Loucy (cell line): Measurements from ENCODE around the gene CFAP73.

Experiments
- H2AFZ ChIP-seq: fragments of 200-600 bp; sonication (generic); 2 replicates; pipeline ENCODE4 v1.6.0; 2016; ENCODE audit warnings: antibody characterized with exemption, mild to moderate bottlenecking, low read length, moderate library complexity
- H3F3A ChIP-seq: fragments of 200-600 bp; 2 replicates; pipeline ENCODE4 v1.6.0; 2016; ENCODE audit warnings: antibody characterized with exemption, low read depth, mild to moderate bottlenecking
- H3K27me3 ChIP-seq: fragments of 200-600 bp; sonication (generic); 2 replicates; pipeline ENCODE4 v1.6.1; 2014; ENCODE audit warnings: low read length, mild to moderate bottlenecking; ENCODE audit not compliant: insufficient read depth, poor library complexity, severe bottlenecking
- H3K36me3 ChIP-seq: fragments of 200-600 bp; sonication (generic); 2 replicates; pipeline ENCODE4 v1.6.1; 2016; ENCODE audit warnings: low read length; ENCODE audit not compliant: insufficient read depth
- H3K4me1 ChIP-seq: fragments of 200-600 bp; sonication (generic); 2 replicates; pipeline ENCODE4 v1.5.1; 2014; ENCODE audit warnings: low read length, mild to moderate bottlenecking; ENCODE audit not compliant: insufficient read depth, poor library complexity, severe bottlenecking
- H3K4me2 ChIP-seq: fragments of 200-600 bp; sonication (generic); 2 replicates; pipeline ENCODE4 v1.6.0; 2014; ENCODE audit warnings: antibody characterized with exemption, low read length, low read depth, mild to moderate bottlenecking; ENCODE audit not compliant: poor library complexity, severe bottlenecking
- H3K4me3 ChIP-seq: fragments of 200-600 bp; sonication (generic); 2 replicates; pipeline ENCODE4 v1.5.1; 2014; ENCODE audit warnings: low read length, mild to moderate bottlenecking, mixed read lengths; ENCODE audit not compliant: poor library complexity, severe bottlenecking
- H3K79me2 ChIP-seq: fragments of 200-600 bp; sonication (generic); 2 replicates; pipeline ENCODE4 v1.6.1; 2014; ENCODE audit warnings: low read length; ENCODE audit not compliant: insufficient read depth
- H3K9ac ChIP-seq: fragments of 200-600 bp; sonication (generic); 2 replicates; pipeline ENCODE4 v1.6.0; 2014; ENCODE audit warnings: mild to moderate bottlenecking, low read depth, low read length, moderate library complexity; ENCODE audit not compliant: poor library complexity, severe bottlenecking
- H3K9me2 ChIP-seq: fragments of 200-600 bp; sonication (generic); replicated peaks from 2 replicates; pipeline ENCODE4 v1.6.1; 2016; ENCODE audit warnings: low read depth, low read length, mixed read lengths
- H3K9me3 ChIP-seq: fragments of 200-600 bp; sonication (generic); 2 replicates; pipeline ENCODE4 v1.6.1; 2014; ENCODE audit warnings: mild to moderate bottlenecking, antibody characterized with exemption, low read length, low read depth; ENCODE audit not compliant: insufficient read depth
- H4K20me1 ChIP-seq: fragments of 200-600 bp; sonication (generic); 2 replicates; pipeline ENCODE4 v1.6.0; 2014; ENCODE audit warnings: antibody characterized with exemption, low read length, mild to moderate bottlenecking; ENCODE audit not compliant: insufficient read depth, poor library complexity, severe bottlenecking
- CTCF ChIP-seq: fragments of 200-600 bp; sonication (generic); conservative IDR thresholded peaks from 2 replicates; pipeline ENCODE4 v1.5.1; 2014; ENCODE audit warnings: mild to moderate bottlenecking, antibody characterized with exemption, low read length
- EZH2phosphoT487 ChIP-seq: fragments of 200-600 bp; IDR thresholded peaks from 2 replicates; pipeline ENCODE4 v1.6.1; 2018; ENCODE audit warnings: antibody characterized with exemption, mild to moderate bottlenecking, moderate library complexity, borderline replicate concordance

Gene CFAP73

GRCh38 chr12:113173081-113173698 lies 23.7 kb downstream of the CFAP73 start:
- H3K9me2 ChIP-seq: no peaks in the 10 kb centered on the region
- no peaks in the 10 kb centered on the region for H4K20me1 ChIP-seq
- H3K36me3 ChIP-seq: peaks cover 80% of the 10 kb centered on the region; the same call in 1 of the 2 replicates
- H3K9ac ChIP-seq: no peak overlapping the region
- no peaks in the 10 kb centered on the region for H3F3A ChIP-seq
- H3K27me3 ChIP-seq: no peaks in the 10 kb centered on the region
- H2AFZ ChIP-seq: no peak overlapping the region
- no peak overlapping the region for H3K4me3 ChIP-seq
- no peak for TF ChIP-seq EZH2phosphoT487
- no peak for TF ChIP-seq CTCF
- no peaks in the 10 kb centered on the region for H3K79me2 ChIP-seq
- H3K9me3 ChIP-seq: no peaks in the 10 kb centered on the region
- H3K4me2 ChIP-seq: no peak overlapping the region
- no peaks in the 10 kb centered on the region for H3K4me1 ChIP-seq

- TF ChIP-seq EZH2phosphoT487 (no peak), CTCF (peak; percentile 82)
- Histone ChIP-seq H3K9me2 (no peaks in the 10 kb centered on the region), H2AFZ (no peak overlapping the region), H3K27me3 (no peaks in the 10 kb centered on the region), H4K20me1 (no peaks in the 10 kb centered on the region), H3K4me1 (no peaks in the 10 kb centered on the region), H3F3A (no peaks in the 10 kb centered on the region), H3K4me3 (no peak overlapping the region), H3K4me2 (no peak overlapping the region), H3K9ac (no peak overlapping the region), H3K9me3 (no peaks in the 10 kb centered on the region), H3K79me2 (no peaks in the 10 kb centered on the region), H3K36me3 (peaks cover 87% of the 10 kb centered on the region; the same call in 1 of the 2 replicates)
Measured at GRCh38 chr12:113174461-113175384, 25.2 kb downstream of the CFAP73 start.

- Histone ChIP-seq H4K20me1 (peaks cover 29% of the 10 kb centered on the region), H3K9ac (no peak overlapping the region), H3K79me2 (peaks cover 35% of the 10 kb centered on the region), H3K9me2 (no peaks in the 10 kb centered on the region), H3K27me3 (no peaks in the 10 kb centered on the region), H3K9me3 (no peaks in the 10 kb centered on the region), H2AFZ (no peak overlapping the region), H3K36me3 (peaks cover 56% of the 10 kb centered on the region; the same call in 1 of the 2 replicates), H3K4me2 (no peak overlapping the region), H3K4me3 (no peak overlapping the region), H3K4me1 (peaks cover 12% of the 10 kb centered on the region), H3F3A (no peaks in the 10 kb centered on the region)
- no peak for TF ChIP-seq CTCF
- no peak for TF ChIP-seq EZH2phosphoT487
Measured at GRCh38 chr12:113179023-113179422, 29.5 kb downstream of the CFAP73 start.
